ENCODE data around the gene UNC5B.
"Not testable (repeated sequence)": the region's sequence is repeated elsewhere in the genome, so short reads cannot be mapped to it uniquely, and the experiment has no call there.

Gene UNC5B

GRCh38 chr10:71268758-71269157 is 56.4 kb downstream of the UNC5B start:
- peak; percentile 26 for DNase-seq

DNA sequence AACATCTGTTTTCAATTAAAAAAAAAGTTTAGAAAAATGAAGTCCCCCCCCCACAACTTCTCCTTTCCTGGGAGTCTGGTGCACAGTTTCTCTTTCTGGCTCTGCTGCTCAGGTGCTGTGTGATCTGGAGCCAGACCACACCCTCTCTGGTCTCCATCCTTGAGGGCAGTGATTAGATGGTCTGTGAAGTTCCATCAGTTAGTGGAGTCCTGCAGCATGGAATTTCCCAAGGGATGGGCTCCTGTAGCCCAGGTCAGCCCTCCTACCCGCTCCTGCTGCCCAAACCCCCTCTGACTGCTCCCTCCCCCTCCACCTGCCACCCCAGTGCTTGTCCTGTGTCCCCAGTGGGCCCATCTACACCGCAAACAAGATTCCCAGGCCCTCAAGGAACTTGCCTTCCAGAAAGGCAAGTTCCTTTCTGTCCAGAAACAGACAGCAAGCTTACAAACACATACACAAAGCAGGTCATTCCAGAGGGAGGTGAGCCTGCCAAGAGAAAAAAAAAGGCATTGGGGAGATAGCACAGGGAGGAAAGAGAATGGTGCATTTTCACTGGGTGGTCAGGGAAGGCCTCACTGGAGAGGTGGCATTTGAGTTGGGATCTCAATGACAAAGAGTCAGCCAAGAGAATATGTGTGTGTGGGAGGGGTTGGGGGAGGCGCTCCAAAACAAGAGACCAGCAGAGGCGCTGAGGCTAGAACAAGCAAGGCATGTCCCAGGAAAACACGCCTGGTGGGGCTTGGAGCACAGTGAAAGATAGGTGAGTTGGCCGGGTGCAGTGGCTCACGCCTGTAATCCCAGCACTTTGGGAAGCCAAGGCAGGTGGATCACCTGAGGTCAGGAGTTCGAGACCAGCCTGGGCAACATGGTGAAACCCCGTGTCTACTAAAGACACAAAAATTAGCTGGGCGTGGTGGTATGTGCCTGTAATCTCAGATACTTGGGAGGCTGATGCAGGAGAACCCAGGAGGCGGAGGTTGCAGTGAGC is 57.2 kb downstream of the UNC5B start:
- peak; percentile 34 for DNase-seq

- DNase-seq: peak; percentile 80
Observed at GRCh38 chr10:71270301-71271220, 58.2 kb downstream of the UNC5B start.

GRCh38 chr10:71271662-71272055 is 59.3 kb downstream of the UNC5B start:
- DNase-seq: peak; percentile 16

- DNase-seq: peak; percentile 88
Observed at GRCh38 chr10:71272056-71272771, 59.8 kb downstream of the UNC5B start.

DNA sequence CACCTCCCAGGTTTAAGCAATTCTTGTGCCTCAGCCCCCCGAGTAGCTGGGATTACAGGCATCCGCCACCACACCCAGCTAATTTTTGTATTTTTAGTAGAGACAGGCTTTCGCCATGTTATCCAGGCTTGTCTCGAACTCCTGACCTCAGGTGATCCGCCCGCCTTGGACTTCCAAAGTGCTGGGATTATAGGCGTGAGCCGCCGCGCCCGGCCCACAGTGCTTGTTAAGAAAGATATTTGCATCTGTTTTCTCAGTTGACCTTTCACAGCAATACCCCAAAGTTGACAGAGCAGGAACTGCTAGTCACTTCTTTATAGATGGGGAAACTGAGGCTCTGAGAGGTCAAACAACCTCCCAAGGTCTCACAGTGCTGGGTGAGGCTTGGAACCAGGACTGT is 60.6 kb downstream of the UNC5B start:
- DNase-seq: not testable (repeated sequence)

DNA sequence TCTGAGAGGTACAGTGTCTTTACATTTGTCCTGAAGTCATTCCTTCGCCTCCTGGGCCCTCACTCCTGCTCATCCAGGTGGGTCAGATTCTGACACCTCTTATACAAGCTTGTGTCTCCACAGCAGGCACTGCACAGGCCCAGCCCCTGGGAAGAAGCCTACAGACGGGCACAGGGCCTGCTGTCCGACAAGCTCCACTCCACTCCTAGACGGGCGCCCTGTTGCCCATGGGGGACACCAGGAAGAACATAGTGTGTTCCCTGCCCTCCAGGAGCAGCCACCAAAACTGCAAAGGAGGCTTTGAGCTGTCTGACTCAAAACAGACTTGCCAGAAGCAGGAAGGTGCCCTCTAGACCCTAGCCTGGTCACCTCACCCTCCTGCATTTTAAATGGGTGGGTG is 61.1 kb downstream of the UNC5B start:
- DNase-seq: no peak

DNA sequence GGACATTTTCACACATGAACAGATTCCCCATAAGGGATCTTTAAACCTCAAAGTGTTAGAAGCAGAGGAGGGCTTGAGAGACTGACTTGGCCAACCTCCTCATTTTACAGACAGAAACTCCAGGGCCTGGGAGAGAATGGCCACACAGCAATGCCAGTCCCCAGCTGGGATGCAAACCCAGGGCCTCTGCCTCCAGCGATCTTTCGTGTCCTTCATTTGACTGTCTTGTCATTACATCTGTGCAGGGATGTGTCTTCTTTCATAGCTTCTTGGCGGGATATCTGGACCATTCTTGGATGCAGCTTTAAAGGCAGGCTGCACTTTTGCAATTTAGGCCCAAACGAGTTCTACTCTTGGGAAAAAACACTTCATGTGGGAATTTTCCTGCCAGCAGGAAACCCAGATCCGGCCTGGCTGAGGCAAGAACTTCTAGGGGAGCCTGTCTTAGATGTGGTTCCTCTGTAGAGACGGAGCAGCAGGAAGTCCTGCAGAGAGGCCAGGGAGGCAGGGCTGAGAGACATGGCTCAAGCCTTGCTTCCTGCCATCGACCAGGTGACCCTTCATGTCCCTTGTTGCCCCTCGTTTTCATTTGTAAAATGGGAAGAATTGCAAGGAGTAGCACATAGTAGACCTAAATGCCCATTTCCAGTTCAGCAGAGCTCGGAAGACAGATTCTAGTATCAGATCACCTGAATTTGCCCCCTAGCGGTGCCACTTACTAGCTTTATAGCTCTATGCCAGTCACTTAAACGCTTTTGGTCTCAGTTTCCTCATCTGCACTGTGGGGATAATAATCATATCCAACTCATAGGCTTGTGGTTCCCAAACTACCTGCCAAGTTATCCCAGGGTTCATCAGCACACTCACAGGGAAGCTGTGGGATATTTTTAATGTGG is 62.8 kb downstream of the UNC5B start:
- DNase-seq: no peak

GRCh38 chr10:71276873-71277272 is 64.5 kb downstream of the UNC5B start:
- no peak for DNase-seq

DNA sequence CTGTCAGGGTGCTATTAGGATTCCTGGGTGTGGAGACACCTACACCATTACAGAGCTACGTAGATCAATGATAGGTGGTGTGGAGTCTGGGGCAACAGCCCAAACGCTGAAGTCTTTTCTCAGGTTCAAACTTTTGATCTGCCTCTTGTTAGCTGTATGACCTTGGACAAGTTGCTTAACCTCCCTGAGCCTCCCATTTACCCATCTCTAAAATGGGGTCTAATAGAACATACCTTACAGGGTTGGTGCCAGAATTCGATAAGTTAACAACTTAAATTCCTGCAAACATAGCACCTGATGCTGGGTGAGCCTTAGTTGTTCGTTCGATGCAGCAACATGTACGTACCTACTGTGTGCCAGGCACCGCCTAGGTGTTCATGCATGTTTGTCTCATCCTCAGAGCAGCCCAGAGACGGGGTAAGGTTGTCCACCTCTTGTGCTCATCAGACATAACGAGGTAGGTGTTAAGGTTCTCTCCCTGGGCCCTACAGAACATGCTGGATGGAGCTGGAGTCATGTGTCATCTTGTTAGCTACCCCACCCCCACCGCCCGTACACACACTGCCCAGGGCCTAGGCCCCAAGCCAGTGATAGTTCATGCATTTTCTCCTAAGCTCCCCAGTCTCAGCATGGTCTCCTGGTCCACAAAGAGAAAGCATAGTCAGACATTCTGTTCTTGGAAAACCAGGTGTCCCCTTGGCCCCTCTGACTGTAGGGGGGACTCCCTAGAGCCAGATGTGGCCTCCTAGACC is 65.7 kb downstream of the UNC5B start:
- DNase-seq: no peak

- DNase-seq: no peak
Observed at GRCh38 chr10:71278691-71279588, 66.6 kb downstream of the UNC5B start.

DNA sequence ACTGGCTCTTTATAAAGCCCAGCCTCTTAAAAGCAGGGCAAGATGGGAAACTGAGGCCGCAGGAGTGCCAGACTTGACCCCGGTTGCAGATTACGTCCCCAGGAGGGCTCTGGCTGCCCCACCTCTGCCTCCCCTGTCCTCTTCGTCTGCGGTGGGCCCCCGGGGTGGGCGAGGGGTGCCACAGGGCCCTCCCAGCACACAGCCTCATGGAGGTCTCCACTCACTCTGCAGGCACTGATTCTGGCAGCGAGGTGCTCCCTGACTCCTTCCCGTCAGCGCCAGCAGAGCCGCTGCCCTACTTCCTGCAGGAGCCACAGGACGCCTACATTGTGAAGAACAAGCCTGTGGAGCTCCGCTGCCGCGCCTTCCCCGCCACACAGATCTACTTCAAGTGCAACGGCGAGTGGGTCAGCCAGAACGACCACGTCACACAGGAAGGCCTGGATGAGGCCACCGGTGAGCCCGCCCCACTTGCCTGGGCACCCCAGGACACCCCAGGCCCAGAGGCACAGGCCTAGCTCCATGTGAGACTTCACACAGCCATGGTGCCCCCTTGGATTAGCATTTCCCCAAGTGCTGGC is 67.3 kb downstream of the UNC5B start:
- no peak for DNase-seq

- DNase-seq: no peak
Observed at GRCh38 chr10:71280216-71280615, 67.8 kb downstream of the UNC5B start.

DNA sequence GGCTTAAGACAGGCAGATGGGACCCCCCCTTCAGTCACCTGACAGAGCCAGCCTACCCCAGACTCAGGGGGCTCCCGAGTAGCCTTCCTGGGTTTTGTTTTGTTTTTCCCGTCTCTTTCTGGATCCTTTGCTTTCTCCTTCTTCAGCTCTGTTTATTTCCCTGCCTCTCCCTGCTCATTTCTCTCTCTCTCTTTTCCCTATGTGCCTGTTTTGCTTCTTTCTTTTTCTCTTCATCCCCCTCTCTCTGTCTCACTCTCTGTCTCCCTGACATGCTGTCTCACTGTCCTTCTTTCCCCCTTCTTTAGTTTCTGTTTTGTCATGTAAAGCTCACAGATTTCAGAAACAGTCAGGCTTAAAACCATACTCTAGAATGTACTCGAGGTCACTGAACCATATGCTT is 68.5 kb downstream of the UNC5B start:
- DNase-seq: no peak

DNA sequence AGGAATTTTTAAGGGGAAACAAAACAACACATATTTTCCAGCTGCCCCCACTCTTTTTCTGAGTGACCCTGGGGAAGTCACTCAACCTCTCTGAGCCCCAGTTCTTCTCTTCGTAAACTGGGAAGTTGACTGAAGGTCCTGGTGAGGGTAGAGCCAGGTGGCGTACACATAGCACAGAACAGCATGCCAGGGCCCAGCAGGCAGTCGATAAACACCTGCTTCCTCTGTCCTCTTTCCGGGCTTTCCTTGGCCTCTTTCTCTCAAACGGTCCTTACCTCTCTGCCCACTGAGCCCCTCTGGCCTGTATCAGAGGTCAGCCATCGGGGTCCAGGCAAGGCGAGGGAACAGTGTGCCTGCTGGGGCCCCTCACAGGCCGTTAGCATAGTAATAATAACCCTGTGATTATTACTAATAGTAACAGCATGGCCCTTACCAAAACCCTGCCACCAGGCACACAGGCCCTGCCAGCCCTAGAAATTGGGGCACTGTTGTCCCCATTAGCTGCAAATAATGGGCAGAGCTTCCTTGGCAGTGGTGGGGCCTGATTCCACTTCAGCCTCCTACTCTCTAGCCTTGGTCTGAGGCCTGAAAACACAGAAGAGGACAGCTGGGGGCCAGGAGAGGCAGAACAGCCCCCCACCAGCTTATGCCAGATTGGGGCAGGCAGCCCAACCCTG is 69.4 kb downstream of the UNC5B start:
- no peak for DNase-seq

GRCh38 chr10:71282323-71282680 is 69.9 kb downstream of the UNC5B start:
- DNase-seq: no peak

GRCh38 chr10:71283410-71283809 is 71.0 kb downstream of the UNC5B start:
- no peak for DNase-seq

DNA sequence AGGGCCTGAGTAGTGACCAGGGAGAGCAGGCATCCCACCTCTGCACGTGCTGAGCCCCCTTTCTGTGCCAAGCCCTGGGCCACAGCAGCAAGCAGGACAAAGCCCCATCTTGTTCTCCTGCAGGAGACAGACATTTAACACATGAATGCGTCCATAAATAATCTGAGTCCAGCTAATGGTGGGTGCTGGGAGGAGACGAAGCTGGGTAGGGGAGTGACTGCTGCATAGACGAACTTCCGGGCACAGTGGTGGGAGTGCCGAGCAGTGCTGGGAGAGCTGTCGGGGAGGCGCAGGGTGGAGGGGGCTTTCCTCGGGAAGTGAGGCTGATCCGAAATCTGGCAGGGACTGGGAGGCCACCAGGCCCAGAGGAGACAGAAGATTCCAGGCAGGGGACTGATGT is 71.5 kb downstream of the UNC5B start:
- no peak for DNase-seq

GRCh38 chr10:71284544-71285179 is 72.3 kb downstream of the UNC5B start:
- no peak for DNase-seq

All from fibroblast of skin of right biceps (primary cell).